ENCODE measurements around the gene MYO7A.

The MYO7A gene

DNA sequence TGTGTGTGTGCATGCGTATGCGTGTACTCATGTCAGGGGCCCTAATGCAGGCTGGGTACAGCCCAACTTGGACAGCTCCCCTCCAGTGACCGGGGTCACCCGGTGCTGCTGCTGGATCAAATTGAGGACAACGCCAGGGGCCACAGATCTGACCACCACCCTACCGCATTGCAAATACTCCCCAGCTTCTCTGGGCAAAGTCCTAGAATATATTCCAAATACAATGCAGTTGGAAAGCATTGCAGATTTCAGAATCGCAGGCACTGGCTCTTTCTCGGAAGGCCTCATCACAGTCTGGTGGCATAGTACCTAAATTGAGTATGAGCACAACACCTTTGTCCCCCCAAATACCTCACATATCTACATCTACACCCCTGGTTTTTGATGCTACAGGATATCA is 43.2 kb downstream of the MYO7A start:
- DNase-seq, result no peak

DNA sequence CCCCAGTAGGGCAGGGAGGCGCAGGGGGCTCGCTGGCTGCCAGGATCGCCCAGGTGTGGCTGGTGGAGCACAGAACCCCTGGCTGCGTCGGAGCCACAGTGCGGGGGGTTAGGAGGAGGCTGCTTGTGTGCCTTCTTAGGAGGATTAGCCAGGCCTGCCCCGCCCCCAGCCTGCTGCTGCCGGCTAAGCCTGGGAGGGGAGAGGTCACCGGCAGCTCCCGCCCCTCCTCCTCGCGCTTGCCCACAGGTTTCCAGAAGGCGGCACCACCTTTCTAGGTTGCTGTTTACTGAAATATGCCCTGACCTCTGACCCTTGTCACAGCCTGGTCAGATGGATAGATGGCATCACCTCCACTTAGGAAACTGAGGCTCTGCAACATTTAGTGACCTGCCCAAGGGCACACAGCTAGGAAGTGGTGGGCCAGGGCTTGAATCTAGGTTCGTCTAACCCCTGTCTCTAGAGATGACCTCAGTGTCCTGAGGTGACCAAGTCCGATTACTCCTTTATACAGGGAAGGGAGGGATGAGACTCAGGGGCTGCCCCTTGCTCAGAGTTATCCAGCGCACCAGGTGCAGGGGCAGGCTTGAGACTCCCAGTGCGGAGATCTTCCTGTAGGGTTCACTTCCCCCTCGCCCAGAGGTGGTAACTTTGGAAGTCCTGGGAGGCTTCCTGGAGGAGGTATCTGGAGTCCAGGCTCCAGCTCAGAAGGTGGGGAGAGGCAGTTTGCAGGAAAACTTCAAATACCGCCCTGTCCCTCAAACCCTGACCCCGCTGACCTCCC is 44.0 kb downstream of the MYO7A start:
- no peak for DNase-seq

DNA sequence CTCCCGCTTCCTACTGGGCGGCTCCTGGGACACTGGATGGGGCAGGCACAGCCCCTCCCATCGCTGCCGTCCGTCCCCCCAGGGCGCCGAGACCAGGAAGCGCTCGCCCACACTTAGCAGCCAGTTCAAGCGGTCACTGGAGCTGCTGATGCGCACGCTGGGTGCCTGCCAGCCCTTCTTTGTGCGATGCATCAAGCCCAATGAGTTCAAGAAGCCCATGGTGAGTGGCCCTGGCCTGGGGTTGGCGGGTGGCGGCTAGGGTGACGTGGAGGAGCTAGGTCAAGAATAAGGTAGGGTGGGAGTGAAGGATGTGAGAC is 44.6 kb downstream of the MYO7A start:
- no peak for DNase-seq

DNA sequence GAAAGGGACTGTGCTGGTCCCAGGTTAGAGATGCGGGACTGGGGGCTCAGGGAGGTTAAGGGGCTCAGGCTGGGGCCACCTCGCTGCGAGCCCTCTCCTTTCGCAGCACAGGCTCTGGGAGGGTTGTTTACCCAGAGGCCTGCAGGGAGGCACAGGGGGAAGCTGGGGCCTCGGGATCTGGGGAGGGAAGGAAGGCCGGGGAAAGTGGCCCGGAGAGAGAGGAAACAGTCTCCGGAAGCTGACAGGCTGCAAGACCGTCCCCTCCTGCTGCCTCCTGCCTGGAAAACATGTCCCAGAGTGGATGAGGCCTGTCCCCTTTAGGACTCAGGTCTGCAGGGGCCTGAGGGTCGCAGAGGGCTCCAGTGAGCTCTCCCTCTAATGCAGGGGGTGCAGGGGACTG is 45.4 kb downstream of the MYO7A start:
- no peak for DNase-seq

GRCh38 chr11:77174559-77174958 is 46.5 kb downstream of the MYO7A start:
- DNase-seq, result no peak

DNA sequence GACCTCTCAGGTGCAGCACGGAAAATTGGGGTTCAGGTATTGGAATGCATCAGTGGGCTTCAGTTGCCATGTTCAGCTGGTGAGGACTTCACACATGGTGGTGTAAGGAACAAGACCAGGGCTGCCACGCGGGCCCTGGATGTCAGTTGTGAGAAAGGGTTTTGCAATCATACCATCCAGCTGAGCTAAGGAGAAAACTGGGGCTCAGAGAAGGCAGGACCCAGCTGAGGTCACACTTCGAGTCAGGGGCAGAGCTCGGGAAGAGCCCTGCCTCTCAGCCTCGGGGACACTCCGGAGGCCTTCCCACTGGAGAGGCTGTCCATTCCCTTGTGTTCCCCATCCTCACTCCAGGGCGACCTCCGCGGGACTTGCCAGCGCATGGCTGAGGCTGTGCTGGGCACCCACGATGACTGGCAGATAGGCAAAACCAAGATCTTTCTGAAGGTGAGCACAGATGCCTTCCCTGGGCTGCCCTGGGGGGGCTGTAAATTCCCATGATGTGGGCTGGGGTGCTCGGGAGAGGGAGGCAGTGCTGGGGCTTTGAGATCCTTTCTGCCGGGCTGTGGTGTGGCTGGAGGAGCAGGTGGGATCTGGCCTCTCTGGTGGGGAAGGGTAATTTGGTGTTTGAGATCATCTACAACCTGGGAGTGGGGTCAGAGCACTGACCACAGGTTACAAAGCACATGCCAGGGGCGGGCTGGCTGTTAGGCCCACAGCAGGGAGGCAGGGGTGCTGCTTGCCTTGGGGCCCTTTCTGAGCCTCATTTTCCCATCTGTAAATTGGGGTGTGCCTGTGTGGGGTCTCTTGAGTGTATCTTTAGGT is 47.2 kb downstream of the MYO7A start:
- DNase-seq, result no peak

- no peak for DNase-seq
These were observed 48.0 kb downstream of the MYO7A start for GRCh38 chr11:77175869-77176539.

DNA sequence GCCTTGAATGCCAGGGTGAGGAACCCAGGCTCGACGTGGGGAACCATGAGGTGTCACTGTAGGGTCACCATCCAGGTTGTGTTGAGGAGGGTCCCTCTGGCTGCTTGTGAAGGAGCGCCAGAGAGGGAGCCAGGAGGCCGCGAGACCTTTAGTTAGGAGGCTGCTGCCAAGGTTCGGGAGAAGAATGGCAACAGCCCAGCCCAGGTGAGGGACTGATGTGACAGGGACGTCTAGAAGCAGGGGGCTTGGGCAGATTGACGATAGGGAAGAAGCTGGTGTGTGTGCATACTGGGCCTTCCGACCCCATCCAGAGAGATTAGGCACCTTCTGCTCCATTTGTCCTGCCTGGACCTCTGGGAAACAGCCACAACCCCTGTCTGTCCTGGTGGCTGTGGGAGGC is 49.0 kb downstream of the MYO7A start:
- no peak for DNase-seq

GRCh38 chr11:77178150-77178549 is 50.1 kb downstream of the MYO7A start:
- DNase-seq, result no peak

DNA sequence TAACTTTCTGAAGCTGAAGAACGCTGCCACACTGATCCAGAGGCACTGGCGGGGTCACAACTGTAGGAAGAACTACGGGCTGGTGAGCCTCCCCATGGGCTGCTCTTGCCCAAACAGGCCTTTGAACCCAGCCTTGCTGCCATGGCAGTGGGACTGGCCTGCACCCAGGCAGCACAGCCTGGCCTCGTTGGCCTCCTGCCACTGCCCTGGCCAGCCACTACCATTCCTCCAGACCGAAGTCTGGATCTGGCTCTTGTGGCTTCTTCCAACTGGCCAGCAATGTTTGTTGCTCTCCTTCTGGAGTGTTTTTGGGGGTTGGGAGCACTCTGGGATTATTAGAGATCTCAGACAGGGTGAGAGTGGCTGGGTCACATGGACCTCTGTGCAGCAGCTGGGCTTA is 51.0 kb downstream of the MYO7A start:
- no peak for DNase-seq

GRCh38 chr11:77179681-77180080 is 51.6 kb downstream of the MYO7A start:
- DNase-seq, result no peak

- DNase-seq, result no peak
These were observed 52.3 kb downstream of the MYO7A start for GRCh38 chr11:77180346-77180745.

- DNase-seq, result no peak
These were observed 53.2 kb downstream of the MYO7A start for GRCh38 chr11:77181226-77181625.

GRCh38 chr11:77181799-77182541 is 53.9 kb downstream of the MYO7A start:
- DNase-seq, result no peak

DNA sequence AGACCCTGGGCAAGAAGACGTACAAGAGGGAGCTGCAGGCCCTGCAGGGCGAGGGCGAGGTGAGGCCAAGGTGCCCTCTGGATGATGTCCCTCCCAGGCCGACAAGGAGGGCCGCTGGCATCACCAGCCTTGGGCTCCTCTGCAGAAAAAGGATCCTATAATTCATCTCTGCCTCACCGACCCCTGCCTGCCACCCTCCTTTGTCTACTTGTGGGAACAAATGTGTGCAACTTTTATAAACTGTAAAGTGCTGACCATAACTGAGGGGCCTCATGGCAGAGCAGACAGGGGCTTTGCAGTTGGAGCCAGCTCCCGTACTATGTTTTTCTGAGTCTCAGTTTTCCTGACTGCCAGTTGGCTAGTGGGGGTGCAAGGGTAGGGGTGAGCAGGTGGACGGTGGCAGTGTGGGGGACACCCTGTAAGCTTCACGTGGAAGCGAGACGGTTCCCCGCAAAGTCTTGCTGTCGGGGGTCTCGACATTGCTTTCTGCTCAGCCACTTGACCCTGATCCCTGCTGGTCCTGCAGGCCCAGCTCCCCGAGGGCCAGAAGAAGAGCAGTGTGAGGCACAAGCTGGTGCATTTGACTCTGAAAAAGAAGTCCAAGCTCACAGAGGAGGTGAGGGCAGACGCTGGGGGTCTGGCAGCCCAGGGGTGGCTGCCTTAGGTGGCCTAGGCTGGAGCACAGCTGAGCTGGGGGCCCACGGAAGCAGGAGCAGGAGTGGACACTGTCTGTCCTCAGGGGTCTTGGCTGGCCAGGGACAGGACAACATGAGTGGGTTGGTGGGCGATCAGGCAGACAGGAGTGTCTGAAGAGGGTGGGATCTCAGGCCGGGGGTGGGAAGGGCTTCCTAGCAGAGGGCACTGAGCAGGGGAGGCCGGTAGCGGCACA is 54.7 kb downstream of the MYO7A start:
- DNase-seq, result no peak

- no peak for DNase-seq
These were observed 55.5 kb downstream of the MYO7A start for GRCh38 chr11:77183431-77183984.

GRCh38 chr11:77184136-77184860 is 56.3 kb downstream of the MYO7A start:
- no peak for DNase-seq

- DNase-seq, result no peak
These were observed 58.3 kb downstream of the MYO7A start for GRCh38 chr11:77186302-77186701.

DNA sequence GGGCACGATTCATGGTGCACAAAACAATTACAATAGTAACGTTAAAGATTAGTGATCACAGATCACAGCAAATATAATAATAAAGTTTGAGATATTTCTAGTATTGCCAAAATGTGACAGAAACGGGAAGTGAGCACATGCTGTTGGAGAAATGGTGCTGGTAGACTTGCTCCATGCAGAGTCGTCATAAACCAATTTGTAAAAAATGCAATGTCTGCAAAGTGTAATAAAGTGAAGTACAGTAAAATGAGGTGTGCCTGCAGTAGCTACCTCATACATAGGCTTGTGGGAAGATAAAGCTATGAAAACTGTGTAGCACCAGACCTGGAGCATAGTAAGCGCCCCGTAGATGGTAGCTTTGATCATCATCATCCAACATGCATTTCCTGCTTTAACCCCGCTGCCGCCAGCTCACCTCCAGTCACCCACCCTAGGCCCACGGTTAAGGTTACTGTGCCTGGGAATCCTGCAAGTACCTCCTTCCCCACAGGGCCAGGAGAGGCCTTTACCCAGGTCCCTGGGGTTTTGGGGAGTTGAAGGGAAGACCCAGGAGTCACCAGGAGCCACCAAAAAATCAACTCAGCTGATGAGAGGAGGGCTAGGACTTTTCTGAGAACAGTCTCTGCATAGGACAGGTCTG is 59.2 kb downstream of the MYO7A start:
- no peak for DNase-seq

DNA sequence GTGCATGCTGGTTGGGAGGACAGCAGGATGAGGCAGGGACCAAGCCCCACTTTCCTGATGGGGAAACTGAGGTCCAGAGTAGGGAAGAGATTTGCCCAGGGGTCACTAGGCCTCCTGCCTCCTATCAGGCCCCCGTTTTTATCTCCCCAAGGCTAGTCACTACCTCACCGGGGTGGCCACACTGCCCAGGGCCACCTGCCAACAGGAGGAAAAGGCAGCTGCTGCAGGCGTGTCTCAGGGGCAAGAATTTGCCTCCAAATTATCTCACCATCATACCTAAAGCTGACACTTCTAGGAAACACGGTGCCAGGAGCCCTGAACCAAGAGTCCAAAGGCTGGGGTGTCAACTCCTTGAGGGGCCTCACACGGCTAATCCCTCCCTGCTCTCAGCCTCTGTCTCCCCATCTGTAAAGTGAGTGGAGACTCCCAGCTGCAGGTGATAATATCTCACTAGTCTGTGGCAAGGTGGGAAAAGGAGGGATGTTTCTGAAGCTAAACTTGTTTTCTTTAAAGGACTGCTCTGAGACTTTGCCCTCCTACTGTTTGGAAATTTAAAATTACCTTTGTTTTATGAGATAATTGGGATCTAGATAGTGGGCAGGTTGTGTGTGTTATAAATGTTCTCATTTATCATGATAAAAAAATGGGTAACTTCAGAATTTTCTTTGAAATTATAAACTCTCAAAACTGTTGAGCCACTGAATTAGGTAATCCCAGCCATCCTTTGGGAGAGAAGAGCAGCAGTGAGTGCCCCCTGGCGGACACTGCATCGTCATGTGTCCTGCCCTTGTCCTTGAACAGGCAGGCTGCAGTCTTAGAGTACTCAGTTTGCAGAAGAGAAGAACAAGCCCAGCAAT is 60.0 kb downstream of the MYO7A start:
- peak; percentile 12 for DNase-seq
